Renal cortical epithelial cell (primary cell): ENCODE measurements around the gene AHSG. TPM values are rescaled to one million over a fixed set of nuclear protein-coding genes. Genes with fewer than 3 reads are reported as not detected.
"Not testable (repeated sequence)": the region's sequence is repeated elsewhere in the genome, so short reads cannot be mapped to it uniquely, and the experiment has no call there.

ENCODE experiments used
- DNase-seq: peaks from one replicate; pipeline ENCODE4 v3.0.0-alpha.2; 2011; ENCODE audit warnings: low read depth
- total RNA-seq: library from RNA; depleted of rRNA; stranded (reverse); fragments of >200 nt; gene quantifications from 2 replicates; pipeline ENCODE4 v1.2.3, GENCODE V29; 2014

Gene AHSG
- not detected in 2 replicates for total RNA-seq

- no peak for DNase-seq
Observed at GRCh38 chr3:186612721-186613636, at the start of gene AHSG. AHSG (plus strand) TSS chr3:186613060; CDS start chr3:186613142, 82 bp downstream.

- no peak for DNase-seq
Observed at GRCh38 chr3:186564586-186564985, 48.3 kb upstream of the AHSG start.

GRCh38 chr3:186566772-186567071 is 46.1 kb upstream of the AHSG start:
- DNase-seq, result no peak

GRCh38 chr3:186567072-186567921 is 45.6 kb upstream of the AHSG start, which contains the start of gene TBCCD1:
TBCCD1 (minus strand) TSS chr3:186567339; CDS start chr3:186564329, 3,010 bp downstream.
- peak; percentile 74 for DNase-seq

GRCh38 chr3:186569361-186569760 is 43.5 kb upstream of the AHSG start:
- not testable (repeated sequence) for DNase-seq

GRCh38 chr3:186569779-186570095 is 43.1 kb upstream of the AHSG start:
- no peak for DNase-seq

- DNase-seq, result peak; percentile 99
Observed at GRCh38 chr3:186570096-186570940, 42.5 kb upstream of the AHSG start, which contains the start of gene DNAJB11. DNAJB11 (plus strand) TSS chr3:186570720; CDS start chr3:186570898, 178 bp downstream.

- DNase-seq, result no peak
Observed at GRCh38 chr3:186570941-186571643, 41.8 kb upstream of the AHSG start.

GRCh38 chr3:186571644-186572013 is 41.2 kb upstream of the AHSG start:
- no peak for DNase-seq

- DNase-seq, result no peak
Observed at GRCh38 chr3:186577521-186577920, 35.3 kb upstream of the AHSG start.

- no peak for DNase-seq
Observed at GRCh38 chr3:186580785-186581184, 32.1 kb upstream of the AHSG start.

GRCh38 chr3:186582541-186582940 is 30.3 kb upstream of the AHSG start:
- no peak for DNase-seq

GRCh38 chr3:186583831-186584230 is 29.0 kb upstream of the AHSG start:
- no peak for DNase-seq

GRCh38 chr3:186586245-186586644 is 26.6 kb upstream of the AHSG start:
- DNase-seq, result not testable (repeated sequence)

- DNase-seq, result no peak
Observed at GRCh38 chr3:186587183-186587582, 25.7 kb upstream of the AHSG start.

GRCh38 chr3:186588632-186589031 is 24.2 kb upstream of the AHSG start:
- peak; percentile 50 for DNase-seq

- DNase-seq, result no peak
Observed at GRCh38 chr3:186589121-186589520, 23.7 kb upstream of the AHSG start.

- DNase-seq, result peak; percentile 95
Observed at GRCh38 chr3:186589856-186590579, 22.8 kb upstream of the AHSG start.

- DNase-seq, result no peak
Observed at GRCh38 chr3:186590580-186591295, 22.1 kb upstream of the AHSG start.

- DNase-seq, result no peak
Observed at GRCh38 chr3:186592682-186593081, 20.2 kb upstream of the AHSG start.
